CD4-positive, alpha-beta T cell treated with Interferon alpha-2 for 1 hour (primary cell): ENCODE results near the gene OR4K15.
A peak's percentile ranks its signal among the peaks of the same experiment; 100 is the strongest.
"Not testable (repeated sequence)": the region's sequence is repeated elsewhere in the genome, so short reads cannot be mapped to it uniquely, and the experiment has no call there.

Experiments
- DNase-seq, 2 donors: peaks; one replicate each; pipeline ENCODE4 v3.0.0-alpha.2; 2020 to 2022

OR4K15 gene, protein sequence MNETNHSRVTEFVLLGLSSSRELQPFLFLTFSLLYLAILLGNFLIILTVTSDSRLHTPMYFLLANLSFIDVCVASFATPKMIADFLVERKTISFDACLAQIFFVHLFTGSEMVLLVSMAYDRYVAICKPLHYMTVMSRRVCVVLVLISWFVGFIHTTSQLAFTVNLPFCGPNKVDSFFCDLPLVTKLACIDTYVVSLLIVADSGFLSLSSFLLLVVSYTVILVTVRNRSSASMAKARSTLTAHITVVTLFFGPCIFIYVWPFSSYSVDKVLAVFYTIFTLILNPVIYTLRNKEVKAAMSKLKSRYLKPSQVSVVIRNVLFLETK

GRCh38 chr14:19975291-19975690 is at the start of gene OR4K15:
Gene OR4K15, plus strand, starts transcription at chr14:19975591. Its CDS starts 0 bp downstream, at chr14:19975591.
- no peak for DNase-seq

GRCh38 chr14:19930617-19931016 is 44.8 kb upstream of the OR4K15 start, which contains the start of gene OR4K1:
Gene OR4K1, plus strand, starts transcription at chr14:19930917. Its CDS starts 4,750 bp downstream, at chr14:19935667.
- DNase-seq: no peak

DNA sequence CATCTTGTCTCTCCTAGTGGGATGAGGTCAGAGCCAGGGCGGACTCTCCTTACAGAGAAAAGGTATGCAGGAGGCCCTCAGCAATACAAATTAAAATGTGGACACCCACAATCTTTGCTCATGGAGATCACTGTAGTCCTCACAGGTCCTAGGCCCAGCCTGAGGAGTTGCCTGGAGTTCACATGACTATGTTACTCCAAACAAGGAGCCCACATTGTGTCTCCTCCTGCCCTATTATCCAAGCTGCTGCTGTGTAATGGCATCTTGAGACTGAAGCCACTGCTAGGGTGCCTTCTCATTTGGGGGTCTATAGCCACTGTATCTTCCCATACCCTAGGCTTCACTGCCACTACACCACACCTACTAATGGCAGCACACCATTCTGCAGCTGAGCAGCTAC is 33.7 kb upstream of the OR4K15 start:
- no peak for DNase-seq

DNA sequence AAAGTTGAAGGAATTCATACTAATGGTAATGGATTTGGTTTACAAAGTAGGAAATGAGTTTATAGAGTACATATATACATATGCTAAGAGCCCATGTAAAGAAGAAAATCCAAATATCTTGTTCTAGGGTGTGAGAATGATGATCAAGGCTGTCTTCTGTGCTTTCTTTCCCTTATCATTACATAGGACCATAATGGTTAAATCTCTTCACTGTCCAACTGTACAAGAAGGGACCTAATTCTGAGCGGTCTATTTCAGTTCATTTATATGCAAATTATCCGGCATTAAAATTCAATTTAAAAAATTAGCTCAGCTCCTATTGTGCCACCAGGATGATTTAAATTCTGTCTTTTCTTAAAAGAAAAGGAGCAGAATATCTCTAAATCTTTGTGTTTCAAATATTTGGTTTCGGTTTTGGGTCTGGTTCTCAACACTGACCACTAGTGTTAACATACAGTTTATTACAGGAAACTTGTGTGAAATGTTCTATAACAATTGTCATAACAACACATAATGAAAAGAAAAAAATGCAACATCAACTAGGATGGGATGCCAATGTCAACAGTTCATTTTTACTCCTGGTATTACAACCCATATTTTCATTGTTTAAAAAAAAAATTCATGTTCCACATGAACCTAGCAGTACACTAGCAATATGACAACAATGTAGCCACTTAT is 27.8 kb upstream of the OR4K15 start:
- DNase-seq: peak in 1 of 2 donors; percentile 1

DNA sequence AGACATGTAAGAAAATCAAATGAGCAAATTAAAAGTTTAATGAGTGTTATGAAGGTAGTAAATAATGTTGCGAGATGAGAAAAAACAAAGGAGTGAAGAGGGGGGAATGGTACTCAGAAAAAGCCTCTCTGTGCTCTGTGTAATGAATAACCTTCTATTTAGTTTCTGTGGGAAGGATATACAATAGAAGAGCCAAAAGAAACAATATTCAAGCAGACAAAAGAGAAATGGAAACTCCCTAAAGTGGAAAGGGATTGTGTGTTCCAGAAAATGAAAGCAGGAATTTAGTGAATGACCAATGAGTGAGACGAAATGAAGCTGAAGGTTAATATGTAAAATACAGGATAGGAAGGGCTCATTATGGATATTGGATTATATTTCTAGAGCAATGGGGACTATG is 26.2 kb upstream of the OR4K15 start:
- DNase-seq: no peak

- DNase-seq: not testable (repeated sequence)
Observed at GRCh38 chr14:19969735-19970134, 5.7 kb upstream of the OR4K15 start.

DNA sequence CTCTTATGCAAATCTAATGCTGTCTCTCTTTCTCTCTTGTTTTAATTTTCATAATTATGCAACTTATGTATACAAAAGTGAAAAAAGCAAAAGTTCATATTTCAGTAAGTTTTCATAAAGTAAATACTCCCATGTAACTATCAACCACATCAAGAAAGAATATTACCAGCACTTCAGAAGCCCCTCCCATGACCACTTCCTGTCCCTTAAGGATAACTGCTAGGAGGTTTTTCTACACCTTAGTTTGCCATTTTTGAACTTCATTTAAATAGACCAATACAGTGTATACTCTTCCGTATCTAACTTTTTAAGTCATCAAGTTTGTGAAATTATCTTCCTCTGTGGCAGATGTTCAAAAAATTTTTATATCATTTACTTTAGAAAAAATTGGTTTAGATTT is 547 bp upstream of the OR4K15 start:
- peak; percentile 15 to 67 for DNase-seq

DNA sequence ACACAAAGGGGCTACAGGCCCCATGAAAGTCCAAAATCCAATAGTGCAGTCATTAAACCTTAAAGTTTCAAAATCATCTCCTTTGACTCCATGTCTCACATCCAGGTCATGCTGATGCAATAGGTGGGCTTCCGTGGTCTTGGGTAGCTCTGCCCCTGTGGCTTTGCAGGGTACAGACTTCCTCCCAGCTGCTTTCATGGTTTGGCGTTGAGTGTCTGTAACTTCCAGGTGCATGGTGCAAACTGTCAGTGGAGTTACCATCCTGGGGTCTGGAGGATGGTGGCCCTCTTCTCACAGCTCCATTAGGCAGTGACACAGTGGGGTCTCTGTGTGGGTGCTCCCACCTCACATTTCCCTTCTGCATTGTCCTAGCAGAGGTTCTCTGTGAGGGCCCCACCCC is 18.0 kb downstream of the OR4K15 start:
- DNase-seq: no peak

DNA sequence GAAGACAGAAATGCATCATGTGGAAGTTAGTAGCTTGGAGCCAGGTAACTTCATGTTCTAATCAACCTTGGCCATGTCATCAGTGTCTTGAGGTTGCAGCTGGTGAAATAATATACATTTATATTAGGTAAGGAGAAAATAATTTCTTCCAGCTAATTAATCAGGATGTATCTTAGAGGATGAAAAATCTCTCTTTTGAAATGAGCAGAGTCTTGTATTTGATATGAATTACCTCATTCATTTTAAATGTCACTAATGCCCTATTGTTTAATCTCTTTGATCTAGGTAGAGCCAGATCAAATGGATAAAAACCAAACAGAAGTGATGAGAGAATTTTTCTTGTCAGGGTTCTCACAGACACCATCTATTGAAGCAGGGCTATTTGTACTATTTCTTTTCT is 26.5 kb downstream of the OR4K15 start, which contains the start of gene OR4Q2:
TSS of gene OR4Q2 (plus strand) at position 301 of the 400 bp plus-strand sequence.
- DNase-seq: no peak

- no peak for DNase-seq
Observed at GRCh38 chr14:20002319-20002718, 26.9 kb downstream of the OR4K15 start.

GRCh38 chr14:20008156-20008555 is 32.8 kb downstream of the OR4K15 start:
- DNase-seq: no peak

GRCh38 chr14:20019257-20019865 is 44.0 kb downstream of the OR4K15 start, which contains the start of gene OR4K14:
Gene OR4K14, minus strand, starts transcription at chr14:20019307. Its CDS starts 4,114 bp downstream, at chr14:20015193.
- DNase-seq: no peak
